Fibroblast of villous mesenchyme (primary cell): Measurements from ENCODE around the gene LZTS3. TPM values are rescaled to one million over a fixed set of nuclear protein-coding genes. Genes with fewer than 3 reads are reported as not detected.

ENCODE experiments used
- DNase-seq: peaks from one replicate; pipeline ENCODE4 v3.0.0-alpha.2; 2010; ENCODE audit warnings: low read depth
- H3K4me3 ChIP-seq: 2 replicates; pipeline ENCODE4 v1.5.1; 2011; ENCODE audit warnings: low read depth, mild to moderate bottlenecking, low read length
- CTCF ChIP-seq: IDR thresholded peaks from 2 replicates; pipeline ENCODE4 v1.5.1; 2012; ENCODE audit warnings: low read depth, mild to moderate bottlenecking, low read length; ENCODE audit not compliant: insufficient read depth
- total RNA-seq: library from RNA; depleted of rRNA; stranded (reverse); fragments of >200 nt; gene quantifications from 2 replicates; pipeline ENCODE4 v1.2.3, GENCODE V29; 2012

The LZTS3 gene
- total RNA-seq, 1 donor = 13.8 TPM

GRCh38 chr20:3146732-3147341 is 26.5 kb downstream of the LZTS3 start:
- DNase-seq = peak; percentile 23
- no peak overlapping the region for H3K4me3 ChIP-seq
- no peak for TF ChIP-seq CTCF

GRCh38 chr20:3141757-3142156 is 31.6 kb downstream of the LZTS3 start:
- no peak overlapping the region for H3K4me3 ChIP-seq
- TF ChIP-seq CTCF = no peak
- DNase-seq = no peak

GRCh38 chr20:3137492-3137891 is 35.9 kb downstream of the LZTS3 start:
- DNase-seq = no peak
- no peak overlapping the region for H3K4me3 ChIP-seq
- TF ChIP-seq CTCF = no peak

GRCh38 chr20:3135507-3136070 is 37.8 kb downstream of the LZTS3 start:
- TF ChIP-seq CTCF = no peak
- DNase-seq = no peak
- no peak overlapping the region for H3K4me3 ChIP-seq

GRCh38 chr20:3134151-3134550 is 39.2 kb downstream of the LZTS3 start:
- peak; percentile 65 for DNase-seq
- no peak for TF ChIP-seq CTCF

GRCh38 chr20:3133155-3133554 is 40.2 kb downstream of the LZTS3 start:
- peak; percentile 73 for DNase-seq
- no peak for TF ChIP-seq CTCF
- no peak overlapping the region for H3K4me3 ChIP-seq

More at GRCh38 chr20:3134151-3134550, 39.2 kb downstream of the LZTS3 start:
- no peak overlapping the region for H3K4me3 ChIP-seq

GRCh38 chr20:3130051-3130600 is 43.2 kb downstream of the LZTS3 start:
- no peak for TF ChIP-seq CTCF
- no peak overlapping the region for H3K4me3 ChIP-seq
- DNase-seq = no peak
